Measurements from ENCODE around the gene TRIM40.

TRIM40 gene

GRCh38 chr6:30135757-30136156 is at the start of gene TRIM40:
Gene TRIM40, plus strand, starts transcription at chr6:30136140. Its CDS starts 897 bp downstream, at chr6:30137037.
- DNase-seq (ENCODE audit: extremely low read depth, low read depth), result no peak
- TF ChIP-seq CTCF (IDR thresholded peaks at IDR 0.05; ENCODE audit: low read depth, low read length), result no peak

GRCh38 chr6:30087876-30088275 is 48.1 kb upstream of the TRIM40 start:
- no peak for DNase-seq (ENCODE audit: extremely low read depth, low read depth)
- no peak for TF ChIP-seq CTCF (IDR thresholded peaks at IDR 0.05; ENCODE audit: low read depth, low read length)

- no peak for TF ChIP-seq CTCF (IDR thresholded peaks at IDR 0.05; ENCODE audit: low read depth, low read length)
- peak; percentile 24 for DNase-seq (ENCODE audit: extremely low read depth, low read depth)
Measured at GRCh38 chr6:30091577-30092381, 44.2 kb upstream of the TRIM40 start.

- DNase-seq (ENCODE audit: extremely low read depth, low read depth), result no peak
- no peak for TF ChIP-seq CTCF (IDR thresholded peaks at IDR 0.05; ENCODE audit: low read depth, low read length)
Measured at GRCh38 chr6:30092852-30093543, 42.9 kb upstream of the TRIM40 start.

- DNase-seq (ENCODE audit: extremely low read depth, low read depth), result no peak
- TF ChIP-seq CTCF (IDR thresholded peaks at IDR 0.05; ENCODE audit: low read depth, low read length), result no peak
Measured at GRCh38 chr6:30093951-30094661, 41.8 kb upstream of the TRIM40 start.

GRCh38 chr6:30096829-30097228 is 39.1 kb upstream of the TRIM40 start:
- no peak for TF ChIP-seq CTCF (IDR thresholded peaks at IDR 0.05; ENCODE audit: low read depth, low read length)
- no peak for DNase-seq (ENCODE audit: extremely low read depth, low read depth)

Measured in AG09319 (cell line).